ENCODE measurements around the gene CYP3A7.

DNA sequence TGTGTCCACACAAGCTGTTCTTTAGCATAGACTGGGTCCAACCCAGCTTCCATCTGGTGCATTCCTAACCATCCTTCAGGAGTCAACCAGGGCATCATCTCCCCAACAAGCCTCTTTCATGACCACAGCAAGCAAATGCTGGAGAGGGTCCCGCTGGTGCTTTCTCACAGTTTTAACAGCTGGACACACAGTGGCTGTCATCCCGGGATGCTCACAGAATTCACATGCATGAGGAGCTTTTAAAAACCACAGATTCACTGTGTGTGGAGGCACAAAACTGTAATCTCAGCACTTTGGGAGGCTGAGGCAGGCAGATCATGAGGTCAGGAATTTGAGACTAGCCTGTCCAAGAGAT is 6.4 kb upstream of the CYP3A7 start:
- TF ChIP-seq, protein P1, sequence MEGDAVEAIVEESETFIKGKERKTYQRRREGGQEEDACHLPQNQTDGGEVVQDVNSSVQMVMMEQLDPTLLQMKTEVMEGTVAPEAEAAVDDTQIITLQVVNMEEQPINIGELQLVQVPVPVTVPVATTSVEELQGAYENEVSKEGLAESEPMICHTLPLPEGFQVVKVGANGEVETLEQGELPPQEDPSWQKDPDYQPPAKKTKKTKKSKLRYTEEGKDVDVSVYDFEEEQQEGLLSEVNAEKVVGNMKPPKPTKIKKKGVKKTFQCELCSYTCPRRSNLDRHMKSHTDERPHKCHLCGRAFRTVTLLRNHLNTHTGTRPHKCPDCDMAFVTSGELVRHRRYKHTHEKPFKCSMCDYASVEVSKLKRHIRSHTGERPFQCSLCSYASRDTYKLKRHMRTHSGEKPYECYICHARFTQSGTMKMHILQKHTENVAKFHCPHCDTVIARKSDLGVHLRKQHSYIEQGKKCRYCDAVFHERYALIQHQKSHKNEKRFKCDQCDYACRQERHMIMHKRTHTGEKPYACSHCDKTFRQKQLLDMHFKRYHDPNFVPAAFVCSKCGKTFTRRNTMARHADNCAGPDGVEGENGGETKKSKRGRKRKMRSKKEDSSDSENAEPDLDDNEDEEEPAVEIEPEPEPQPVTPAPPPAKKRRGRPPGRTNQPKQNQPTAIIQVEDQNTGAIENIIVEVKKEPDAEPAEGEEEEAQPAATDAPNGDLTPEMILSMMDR (IDR thresholded peaks at IDR 0.05) = no peak
- TF ChIP-seq EP300 (IDR thresholded peaks at IDR 0.05) = no peak
